Natural killer cell (primary cell): ENCODE data around the gene FSIP1. TPM values are rescaled to one million over a fixed set of nuclear protein-coding genes. Genes with fewer than 3 reads are reported as not detected.

ENCODE experiments used
- ATAC-seq, 3 donors: fragments of 150-1000 bp in 2 of 3; fragments of 200-7000 bp in 1 of 3; cut with Tn5 transposase; 1 replicate in 1 of 3; 2 replicates in 2 of 3; pipeline ENCODE4 v1.10.0; 2021; ENCODE audit warnings: mild to moderate bottlenecking in 2 of 3, moderate library complexity in 2 of 3
- DNase-seq, 2 donors: peaks; one replicate each; pipeline versions ENCODE4 v3.0.0 to v3.0.0-alpha.2; 2013 to 2021; ENCODE audit warnings: mixed read lengths in 1 of 2
- H3K27ac ChIP-seq: one replicate; pipeline ENCODE4 v1.5.1; 2013; ENCODE audit warnings: mild to moderate bottlenecking, low read length
- H3K27me3 ChIP-seq: one replicate; pipeline ENCODE4 v1.6.1; 2013; ENCODE audit warnings: low read length; ENCODE audit not compliant: control insufficient read depth, insufficient read depth
- H3K36me3 ChIP-seq: one replicate; pipeline ENCODE4 v1.6.1; 2013; ENCODE audit warnings: low read length; ENCODE audit not compliant: control insufficient read depth, insufficient read depth
- H3K4me1 ChIP-seq: one replicate; pipeline ENCODE4 v1.6.1; 2013; ENCODE audit warnings: low read length; ENCODE audit not compliant: control insufficient read depth, insufficient read depth
- H3K4me3 ChIP-seq: one replicate; pipeline ENCODE4 v1.5.1; 2013; ENCODE audit warnings: low read length
- H3K9me3 ChIP-seq: one replicate; pipeline ENCODE4 v1.6.1; 2013; ENCODE audit warnings: low read length; ENCODE audit not compliant: control insufficient read depth, insufficient read depth
- H3K27ac Mint-ChIP-seq, 2 donors: one replicate each; pipeline ENCODE4 v1.8.0; 2022; ENCODE audit warnings: mild to moderate bottlenecking in 2 of 2, mixed read lengths in 2 of 2, moderate library complexity in 1 of 2
- H3K27me3 Mint-ChIP-seq, 2 donors: one replicate each; pipeline ENCODE4 v1.8.0; 2022; ENCODE audit warnings: low read depth in 2 of 2, mixed read lengths in 2 of 2
- H3K36me3 Mint-ChIP-seq: one replicate; pipeline ENCODE4 v1.8.0; 2022; ENCODE audit warnings: mixed read lengths
- H3K4me1 Mint-ChIP-seq, 2 donors: one replicate each; pipeline ENCODE4 v1.8.0; 2022; ENCODE audit warnings: mixed read lengths in 2 of 2
- H3K4me3 Mint-ChIP-seq: one replicate; pipeline ENCODE4 v1.8.0; 2022; ENCODE audit warnings: mild to moderate bottlenecking, moderate library complexity, mixed read lengths
- H3K9me3 Mint-ChIP-seq, 2 donors: one replicate each; pipeline ENCODE4 v1.8.0; 2022; ENCODE audit warnings: mixed read lengths in 2 of 2
- CTCF ChIP-seq: fragments of 200-600 bp; IDR thresholded peaks from one replicate; pipeline ENCODE4 v1.8.0; 2022; ENCODE audit warnings: antibody characterized with exemption
- WGBS: methylation state at CpG from one replicate; pipeline ENCODE4 v1.1.7; 2013; ENCODE audit warnings: missing lambda C conversion rate; ENCODE audit not compliant: insufficient coverage; 5-methylcytosine and 5-hydroxymethylcytosine counted together
- intact Hi-C: fragments of 100-400 bp; cut with micrococcal nuclease; formaldehyde crosslinking; loops from one replicate; pipeline ENCODE4 v1.14.2; 2022
- total RNA-seq, 4 donors: library from RNA; stranded (reverse); fragments of 120-200 nt in 1 of 4; gene quantifications; one replicate each; pipeline versions ENCODE4 v1.2.3 to v1.2.4, GENCODE V29; 2013 to 2022

Gene FSIP1
- total RNA-seq, 3 donors from 2014 or later (not counting 1 experiment from before 2014, with no cell fraction given): 1.1 to 2.3 (median 1.8) TPM

- no peak for TF ChIP-seq CTCF
- Mint-ChIP-seq H3K4me1 (peaks cover 9 to 10% of the 10 kb centered on the region in 2 donors), H3K9me3 (no peaks in the 10 kb centered on the region), H3K27ac (no peak overlapping the region), H3K27me3 (no peaks in the 10 kb centered on the region), H3K36me3 (no peaks in the 10 kb centered on the region), H3K4me3 (no peak overlapping the region)
- intact Hi-C loops: no loop called here
- Histone ChIP-seq H3K27me3 (no peaks in the 10 kb centered on the region), H3K4me3 (no peak overlapping the region), H3K36me3 (no peaks in the 10 kb centered on the region), H3K27ac (no peak overlapping the region), H3K4me1 (no peaks in the 10 kb centered on the region), H3K9me3 (no peaks in the 10 kb centered on the region)
- ATAC-seq (no peak), DNase-seq (no peak)
- 87% methylated on average over 10 of the region's 11 CpGs for WGBS
Observed at GRCh38 chr15:39692356-39693327, 90.0 kb downstream of the FSIP1 start.

GRCh38 chr15:39690881-39691634 is 91.6 kb downstream of the FSIP1 start:
- TF ChIP-seq CTCF: no peak
- no peaks in the 10 kb centered on the region for H3K9me3 Mint-ChIP-seq
- H3K27me3 ChIP-seq: no peaks in the 10 kb centered on the region
- H3K36me3 Mint-ChIP-seq: no peaks in the 10 kb centered on the region
- H3K27me3 Mint-ChIP-seq: no peaks in the 10 kb centered on the region
- no peak for ATAC-seq
- no peak overlapping the region for H3K4me3 ChIP-seq
- 89% methylated on average over 5 of the region's 6 CpGs for WGBS
- no peak for DNase-seq
- H3K27ac ChIP-seq: no peak overlapping the region
- H3K9me3 ChIP-seq: no peaks in the 10 kb centered on the region
- peaks cover 10% of the 10 kb centered on the region in 2 donors for H3K4me1 Mint-ChIP-seq
- no peaks in the 10 kb centered on the region for H3K4me1 ChIP-seq
- intact Hi-C loops: no loop called here
- H3K36me3 ChIP-seq: no peaks in the 10 kb centered on the region
- no peak overlapping the region for H3K4me3 Mint-ChIP-seq
- H3K27ac Mint-ChIP-seq: no peak overlapping the region

GRCh38 chr15:39687965-39688364 is 94.7 kb downstream of the FSIP1 start:
- H3K4me1 ChIP-seq: no peaks in the 10 kb centered on the region
- no peak overlapping the region for H3K4me3 ChIP-seq
- Mint-ChIP-seq H3K4me1 (peaks cover 17 to 23% of the 10 kb centered on the region in 2 donors), H3K4me3 (no peak overlapping the region), H3K27me3 (no peaks in the 10 kb centered on the region), H3K9me3 (no peaks in the 10 kb centered on the region), H3K27ac (no peak overlapping the region), H3K36me3 (no peaks in the 10 kb centered on the region)
- ATAC-seq (no peak), DNase-seq (no peak)
- H3K27me3 ChIP-seq: no peaks in the 10 kb centered on the region
- no peak for TF ChIP-seq CTCF
- intact Hi-C loops: loop anchor here (5.0 to 10.0 kb wide), 2 partner anchors 187 to 584 kb away; no protein-coding TSS in a partner anchor
- WGBS: 40% methylated on average over 2 of the region's 2 CpGs
- no peaks in the 10 kb centered on the region for H3K9me3 ChIP-seq
- H3K27ac ChIP-seq: no peak overlapping the region
- H3K36me3 ChIP-seq: no peaks in the 10 kb centered on the region
